GM12878 (cell line): ENCODE results near the gene SELP. TPM values are rescaled to one million over a fixed set of nuclear protein-coding genes. Genes with fewer than 3 reads are reported as not detected.

Source experiments
- ATAC-seq: fragments of 200-7000 bp; cut with Tn5 transposase; 3 replicates; pipeline ENCODE4 v1.9.1; 2020; ENCODE audit warnings: mild to moderate bottlenecking, moderate library complexity
- BruUV-seq: library from RNA; stranded (reverse); fragments of 400-500 nt; replicated peaks from 2 replicates; lab custom pipeline; 2021; lab: Mats Ljungman, UMichigan
- CTCF ChIA-PET: fragments of 300-600 bp; sonication (Branson Sonifier 250); formaldehyde crosslinking; extraction: SDS; loops from one replicate; lab custom pipeline; 2021; ENCODE audit warnings: inconsistent platforms; lab: Yijun Ruan, JAX
- POLR2A ChIA-PET: fragments of 350-600 bp; formaldehyde crosslinking; extraction: SDS; loops from one replicate; lab custom pipeline; 2021; ENCODE audit warnings: inconsistent platforms; lab: Charles Lee
- RAD21 ChIA-PET: fragments of 300-600 bp; sonication (Branson Sonifier 250); formaldehyde crosslinking; loops from one replicate; lab custom pipeline; 2023; ENCODE audit warnings: antibody characterized with exemption; ENCODE audit not compliant: unreplicated experiment; lab: Charles Lee
- SMC1A ChIA-PET: fragments of 300-600 bp; sonication (Branson Sonifier 250); formaldehyde crosslinking; loops from one replicate; lab custom pipeline; 2023; ENCODE audit not compliant: unreplicated experiment, uncharacterized antibody; lab: Charles Lee
- DNase-seq: peaks from one replicate; pipeline ENCODE4 v3.0.0-alpha.2; 2011; ENCODE audit warnings: low read depth, low spot score
- FAIRE-seq: peaks from 3 replicates; lab custom pipeline; 2011; peaks lifted over from hg19 to GRCh38; lab: Jason Lieb, UNC
- H2AFZ ChIP-seq: 2 replicates; pipeline ENCODE4 v1.6.0; 2011; ENCODE audit warnings: low read depth, low read length, control low read depth; ENCODE audit not compliant: control insufficient read depth
- H3K27ac ChIP-seq: 2 replicates; pipeline ENCODE4 v1.5.1; 2011; ENCODE audit warnings: control low read depth; ENCODE audit not compliant: control insufficient read depth, insufficient read depth
- H3K27me3 ChIP-seq, 2 experiments: replicated peaks in 1 of 2; 2 replicates each; pipeline versions ENCODE4 v1.6.0 to v1.6.1; 2011; ENCODE audit warnings: low read length in 1 of 2; ENCODE audit not compliant: control insufficient read depth in 2 of 2, insufficient read depth in 2 of 2
- H3K36me3 ChIP-seq, 2 experiments: 2 replicates each; pipeline ENCODE4 v1.5.1; 2011; ENCODE audit warnings: low read length in 1 of 2; ENCODE audit not compliant: control insufficient read depth in 2 of 2, insufficient read depth in 2 of 2
- H3K4me1 ChIP-seq: 2 replicates; pipeline ENCODE4 v1.6.1; 2011; ENCODE audit warnings: mild to moderate bottlenecking, low read length, moderate library complexity, mixed read lengths; ENCODE audit not compliant: control insufficient read depth, insufficient read depth
- H3K4me2 ChIP-seq: 2 replicates; pipeline ENCODE4 v1.6.0; 2011; ENCODE audit warnings: control low read depth; ENCODE audit not compliant: control insufficient read depth, insufficient read depth
- H3K4me3 ChIP-seq: fragments of 200-600 bp; sonication (generic); 2 replicates; pipeline ENCODE4 v1.5.1; 2016
- H3K79me2 ChIP-seq: 2 replicates; pipeline ENCODE4 v1.6.0; 2011; ENCODE audit warnings: low read length; ENCODE audit not compliant: control insufficient read depth, insufficient read depth
- H3K9ac ChIP-seq: 2 replicates; pipeline ENCODE4 v1.8.0; 2011; ENCODE audit warnings: low read length, control low read depth, mixed read lengths; ENCODE audit not compliant: control insufficient read depth, insufficient read depth
- H3K9me3 ChIP-seq: replicated peaks from 3 replicates; pipeline ENCODE4 v1.5.1; 2011; ENCODE audit warnings: mild to moderate bottlenecking, low read length; ENCODE audit not compliant: control insufficient read depth, insufficient read depth
- H4K20me1 ChIP-seq: 2 replicates; pipeline ENCODE4 v1.6.0; 2011; ENCODE audit not compliant: control insufficient read depth, insufficient read depth
- ASH2L ChIP-seq: fragments of 300-600, 200-600 bp; sonication (generic); IDR thresholded peaks from 2 replicates; pipeline ENCODE4 v1.6.1; 2017; ENCODE audit warnings: low read depth, mild to moderate bottlenecking, borderline replicate concordance
- ATF7 ChIP-seq: fragments of 450-650 bp; IDR thresholded peaks from 2 replicates; pipeline ENCODE4 v1.6.1; 2016; ENCODE audit warnings: low read depth, mild to moderate bottlenecking
- BCL3 ChIP-seq: IDR thresholded peaks from 2 replicates; pipeline ENCODE4 v1.6.1; 2011; ENCODE audit warnings: borderline replicate concordance, low read depth, mild to moderate bottlenecking, moderate library complexity, low read length; ENCODE audit not compliant: insufficient read depth, poor library complexity, severe bottlenecking
- BRCA1 ChIP-seq: IDR thresholded peaks from 2 replicates; pipeline ENCODE4 v1.6.1; 2011; ENCODE audit warnings: low read depth, low read length, improper control_type of control experiment
- CBFB ChIP-seq: IDR thresholded peaks from 2 replicates; pipeline ENCODE4 v1.6.1; 2016; ENCODE audit warnings: antibody characterized with exemption, low read depth
- CHD1 ChIP-seq: IDR thresholded peaks from 2 replicates; pipeline ENCODE4 v1.6.1; 2012; ENCODE audit warnings: low read depth, low read length, improper control_type of control experiment
- E2F8 ChIP-seq: fragments of 450-650 bp; IDR thresholded peaks from 2 replicates; pipeline ENCODE4 v1.6.1; 2018; ENCODE audit warnings: mild to moderate bottlenecking, low read depth, moderate library complexity; ENCODE audit not compliant: partially characterized antibody
- MEF2A ChIP-seq: IDR thresholded peaks from 2 replicates; pipeline ENCODE4 v1.6.1; 2011; ENCODE audit warnings: low read depth, mild to moderate bottlenecking, low read length, moderate library complexity; ENCODE audit not compliant: insufficient read depth
- MTA3 ChIP-seq: IDR thresholded peaks from 2 replicates; pipeline ENCODE4 v1.6.1; 2012; ENCODE audit warnings: low read length, inconsistent platforms, borderline replicate concordance
- MXI1 ChIP-seq: fragments of 150-350 bp; IDR thresholded peaks from 2 replicates; pipeline ENCODE4 v1.6.1; 2011; ENCODE audit warnings: low read depth, mild to moderate bottlenecking, inconsistent platforms, low read length, improper control_type of control experiment
- NR2C2 ChIP-seq: IDR thresholded peaks from 2 replicates; pipeline ENCODE4 v1.6.1; 2011; ENCODE audit warnings: borderline replicate concordance, low read depth; ENCODE audit not compliant: control insufficient read depth, insufficient read length
- PAX5 ChIP-seq: IDR thresholded peaks from 2 replicates; pipeline ENCODE4 v1.6.1; 2011; ENCODE audit warnings: low read depth, low read length, borderline replicate concordance
- PML ChIP-seq: IDR thresholded peaks from 2 replicates; pipeline ENCODE4 v1.6.1; 2012; ENCODE audit warnings: low read length, inconsistent platforms
- SMC3 ChIP-seq: IDR thresholded peaks from 2 replicates; pipeline ENCODE4 v1.6.1; 2011; ENCODE audit warnings: low read length, improper control_type of control experiment, borderline replicate concordance
- STAT1 ChIP-seq: fragments of 450-650 bp; conservative IDR thresholded peaks from 2 replicates; pipeline ENCODE4 v1.6.1; 2014; ENCODE audit warnings: antibody characterized with exemption, mild to moderate bottlenecking
- SUPT20H ChIP-seq: IDR thresholded peaks from 2 replicates; pipeline ENCODE4 v1.6.1; 2011; ENCODE audit warnings: low read depth, mild to moderate bottlenecking, low read length, moderate library complexity, borderline replicate concordance; ENCODE audit not compliant: control insufficient read depth
- TAF1 ChIP-seq: IDR thresholded peaks from 2 replicates; pipeline ENCODE4 v1.6.1; 2011; ENCODE audit warnings: mild to moderate bottlenecking, low read depth, low read length, borderline replicate concordance
- TCF7 ChIP-seq: IDR thresholded peaks from 2 replicates; pipeline ENCODE4 v1.6.1; 2014; ENCODE audit warnings: antibody characterized with exemption, borderline replicate concordance
- YBX1 ChIP-seq: fragments of 450-650 bp; IDR thresholded peaks from 2 replicates; pipeline ENCODE4 v1.6.1; 2016; ENCODE audit warnings: antibody characterized with exemption
- WGBS: methylation state at CpG from one replicate; pipeline ENCODE4 v1.1.6; 2016; ENCODE audit warnings: low lambda C conversion rate; ENCODE audit not compliant: insufficient replicate concordance, insufficient coverage; ENCODE audit errors: missing lambda C conversion rate; 5-methylcytosine and 5-hydroxymethylcytosine counted together
- in situ Hi-C: fragments of 300-500 bp; cut with MboI; formaldehyde crosslinking; loops from 9 replicates; pipeline ENCODE4 v1.14.3; 2018; ENCODE audit warnings: mixed read lengths
- intact Hi-C: fragments of 100-400 bp; cut with micrococcal nuclease; formaldehyde crosslinking; loops from one replicate; pipeline ENCODE4 v1.14.2; 2022; ENCODE audit not compliant: unreplicated experiment
- polyA plus RNA-seq, 11 experiments: library from polyadenylated mRNA; depleted of rRNA in 4 of 11; unstranded in 6 of 11; stranded (reverse) in 5 of 11; fragments of >200 nt; fragmentation: Nextera tagmentation in 4 of 11; fragmentation: Illumina TruSeq in 1 of 11; extraction: Ambion mirVana in 4 of 11; extraction: Trizol in 1 of 11; gene quantifications; 1 replicate in 1 of 11; 2 replicates in 10 of 11; pipeline versions ENCODE4 v1.2.1 to v1.2.3, GENCODE V29; 2011 to 2016; ENCODE audit warnings: inconsistent platforms in 2 of 11, missing spikeins in 2 of 11, low read depth in 1 of 11
- total RNA-seq, 4 experiments: library from RNA; depleted of rRNA in 3 of 4; stranded (reverse); fragments of >200 nt in 3 of 4; fragmentation: Illumina TruSeq in 1 of 4; extraction: Trizol in 1 of 4; gene quantifications; 2 replicates each; pipeline versions ENCODE4 v1.2.1 to v1.2.3, GENCODE V29; 2013 to 2021

The SELP gene
- total and polyA plus RNA-seq, 10 of the 15 experiments (the other 5 are each of a cell fraction or from before 2014, with no cell fraction given), result 0.04 to 0.23 (median 0.06) TPM; not detected in 7

- FAIRE-seq (no peak), DNase-seq (no peak), ATAC-seq (no peak)
- intact Hi-C loops (no loop called here), in situ Hi-C loops (no loop called here)
- RAD21 ChIA-PET, result interaction anchor here (1.1 kb wide), 1 partner anchor 141 kb away, joined by 5 read pairs; no protein-coding TSS in a partner anchor
- SMC1A ChIA-PET, result interaction anchor here (1.1 to 1.2 kb wide), 3 partner anchors 15 to 140 kb away, joined by 3 read pairs; no protein-coding TSS in a partner anchor
- Histone ChIP-seq H4K20me1 (no peaks in the 10 kb centered on the region), H3K4me1 (no peaks in the 10 kb centered on the region), H3K9ac (no peak overlapping the region), H2AFZ (no peak overlapping the region), H3K79me2 (no peaks in the 10 kb centered on the region), H3K4me3 (no peak overlapping the region), H3K36me3 (no peaks in the 10 kb centered on the region), H3K27ac (no peak overlapping the region), H3K4me2 (no peak overlapping the region), H3K9me3 (no peaks in the 10 kb centered on the region), H3K27me3 (no peaks in the 10 kb centered on the region)
- CTCF ChIA-PET, result interaction anchor here (0.7 to 1.9 kb wide), 6 partner anchors 11 to 144 kb away, joined by 3 to 6 read pairs (median 4); partner anchors contain the start of gene F5
- no peak for TF ChIP-seq E2F8
- TF ChIP-seq MXI1, result no peak
- TF ChIP-seq SMC3, result no peak
- no peak for TF ChIP-seq CHD1
- TF ChIP-seq PAX5, result no peak
- TF ChIP-seq TAF1, result no peak
- no peak for TF ChIP-seq TCF7
- TF ChIP-seq SUPT20H, result no peak
- no peak for TF ChIP-seq BCL3
- TF ChIP-seq CBFB, result no peak
- no peak for TF ChIP-seq BRCA1
- no peak for TF ChIP-seq MEF2A
- no peak for TF ChIP-seq MTA3
- no peak for TF ChIP-seq PML
- TF ChIP-seq NR2C2, result no peak
- TF ChIP-seq STAT1, result no peak
- TF ChIP-seq ATF7, result no peak
- no peak for TF ChIP-seq ASH2L
- TF ChIP-seq YBX1, result no peak
- no TSS peak for BruUV-seq
- WGBS, result 45% methylated on average over 1 of the region's 1 CpG
- POLR2A ChIA-PET, result no interaction called here
These were observed 61.4 kb downstream of the SELP start for GRCh38 chr1:169568497-169568896.
